GM19328 (cell line): Measurements from ENCODE around the gene ARHGAP23.
"Not testable (repeated sequence)": the region's sequence is repeated elsewhere in the genome, so short reads cannot be mapped to it uniquely, and the experiment has no call there.

Experiments used
- ATAC-seq: cut with Tn5 transposase; IDR thresholded peaks from one replicate; pipeline ENCODE4 v1.9.1; 2021; ENCODE audit warnings: mild to moderate bottlenecking, moderate library complexity; ENCODE audit not compliant: unreplicated experiment

Gene ARHGAP23

GRCh38 chr17:38421871-38422827 is 6.1 kb upstream of the ARHGAP23 start:
- no peak for ATAC-seq

DNA sequence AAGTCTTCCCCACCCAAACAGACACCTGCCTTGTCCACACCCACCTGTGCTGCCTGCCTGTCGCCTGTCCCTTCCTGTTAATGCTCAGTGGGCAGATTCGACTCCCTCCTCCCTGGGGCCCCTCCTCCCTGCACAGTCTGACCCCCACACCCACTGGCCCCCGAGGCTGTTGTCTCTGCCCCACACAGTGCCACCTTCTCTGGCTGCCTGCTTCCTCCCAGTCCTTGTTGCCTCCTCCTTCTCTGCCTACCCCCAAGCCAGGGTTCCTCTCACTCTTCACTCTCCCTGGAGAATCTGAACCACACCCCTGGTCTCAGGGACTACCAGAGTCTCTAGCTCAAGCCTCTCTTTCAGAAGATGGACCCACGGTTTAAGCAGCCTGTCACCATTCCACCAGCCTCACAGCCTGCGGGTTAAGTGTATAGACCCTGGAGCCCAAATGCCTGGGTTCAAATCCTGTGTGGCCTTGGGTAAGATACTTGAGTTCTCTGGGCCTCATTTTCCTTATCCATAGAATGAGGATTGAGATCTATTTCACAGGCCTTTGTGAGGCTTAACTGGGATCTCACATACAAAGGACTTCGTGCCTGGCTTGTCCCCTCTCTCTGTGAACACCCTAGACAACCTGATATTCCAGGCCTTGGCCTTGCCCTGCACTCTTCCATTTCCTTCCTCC is 3.8 kb upstream of the ARHGAP23 start:
- ATAC-seq = no peak

DNA sequence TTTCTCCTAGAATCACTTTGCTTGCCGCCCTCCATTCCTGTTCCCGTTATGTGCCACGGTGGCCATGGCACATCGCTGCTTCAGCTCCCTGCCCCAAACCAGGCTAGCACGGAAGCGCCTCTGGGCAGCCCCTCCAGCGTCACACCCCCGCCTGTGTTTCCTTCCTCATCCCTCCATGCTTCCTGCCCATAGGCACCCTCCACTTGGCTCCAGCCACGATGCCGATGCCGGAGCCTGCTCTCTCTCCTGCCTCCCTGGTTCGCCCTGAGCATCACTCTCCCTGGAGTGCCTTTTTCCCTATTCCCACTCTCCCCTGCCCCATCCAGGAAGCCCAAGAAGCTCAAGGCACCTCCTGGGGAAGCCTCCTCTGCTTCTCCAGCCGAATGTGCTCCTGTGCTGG is 3.2 kb upstream of the ARHGAP23 start:
- ATAC-seq = no peak

DNA sequence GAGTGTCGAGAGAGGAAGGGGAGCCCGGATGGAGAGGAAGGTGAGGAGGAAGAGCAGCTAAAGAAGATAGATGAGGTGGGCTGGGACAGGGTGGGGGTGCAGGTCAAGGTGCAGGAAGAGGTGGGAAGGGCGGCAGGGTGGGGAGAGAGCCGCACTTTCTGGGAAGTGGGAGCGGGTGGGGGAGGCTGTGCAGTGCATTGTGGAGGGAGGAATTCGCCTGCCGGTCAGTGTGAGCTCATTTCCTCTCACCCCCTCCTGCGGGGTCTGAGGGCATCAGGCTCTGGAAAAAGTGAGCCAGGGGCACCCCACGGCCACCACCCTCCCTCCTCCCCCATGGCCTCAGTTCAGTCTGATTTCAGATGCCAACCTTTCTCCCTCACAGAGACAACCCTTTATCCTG is 2.5 kb upstream of the ARHGAP23 start:
- no peak for ATAC-seq

DNA sequence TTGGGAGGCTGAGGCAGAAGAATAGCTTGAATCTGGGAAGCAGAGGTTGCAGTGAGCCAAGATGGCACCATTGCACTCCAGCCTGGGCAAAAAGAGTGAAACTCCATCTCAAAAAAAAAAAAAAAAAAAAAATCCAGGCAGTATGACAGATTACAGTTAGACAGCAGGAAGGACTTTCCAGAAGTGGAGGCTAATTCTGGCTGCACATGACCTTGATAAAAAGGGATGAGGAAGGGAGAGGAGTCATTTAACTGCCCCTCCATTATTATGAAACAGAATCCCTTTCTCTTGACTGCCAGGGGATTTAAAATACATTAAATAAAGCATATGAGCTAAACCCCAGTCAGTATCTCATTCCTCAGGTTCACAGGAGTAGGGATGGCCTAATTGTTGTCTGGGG is 1.8 kb upstream of the ARHGAP23 start:
- no peak for ATAC-seq

DNA sequence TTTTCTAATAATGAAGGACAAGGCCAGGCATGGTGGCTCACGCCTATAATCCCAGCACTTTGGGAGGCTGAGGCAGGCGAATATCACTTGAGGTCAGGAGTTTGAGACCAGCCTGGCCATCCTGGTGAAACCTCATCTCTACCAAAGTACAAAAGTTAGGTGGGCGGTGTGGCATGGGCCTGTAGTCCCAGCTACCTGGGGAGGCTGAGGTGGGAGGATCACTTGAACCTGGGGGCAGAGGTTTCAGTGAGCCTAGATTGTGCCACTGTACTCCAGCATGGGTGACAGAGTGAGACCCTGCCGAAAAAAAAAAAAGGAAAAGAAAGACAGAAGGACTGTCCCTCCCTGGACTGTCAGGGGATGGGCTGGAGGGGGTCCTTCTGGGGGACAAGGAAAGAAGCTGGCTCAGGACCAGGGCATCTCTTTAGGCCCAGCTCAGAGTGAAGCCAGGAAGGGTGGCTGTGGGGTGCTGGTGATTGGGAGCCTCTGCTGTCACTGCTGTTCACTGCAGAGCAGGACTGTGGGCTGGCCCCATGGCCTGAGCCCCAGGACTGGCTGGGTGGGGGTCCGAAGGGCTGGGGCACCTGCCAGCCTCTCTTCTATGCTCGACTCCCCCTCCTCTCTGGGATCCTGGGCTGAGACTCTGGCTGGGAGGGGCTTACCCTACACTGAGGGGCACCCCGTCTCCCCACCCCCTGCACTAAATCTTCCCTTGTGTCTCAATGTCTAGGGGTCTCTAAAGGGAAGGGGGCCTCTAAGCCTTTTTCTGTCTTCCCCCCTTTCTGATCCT is 909 bp upstream of the ARHGAP23 start:
- ATAC-seq = no peak

- no peak for ATAC-seq
Measured at GRCh38 chr17:38428643-38429371, 543 bp downstream of the ARHGAP23 start.

- ATAC-seq = no peak
Measured at GRCh38 chr17:38429476-38430100, 1.3 kb downstream of the ARHGAP23 start.

GRCh38 chr17:38430316-38430715 is 2.1 kb downstream of the ARHGAP23 start:
- ATAC-seq = no peak

- ATAC-seq = no peak
Measured at GRCh38 chr17:38430822-38431221, 2.6 kb downstream of the ARHGAP23 start.

DNA sequence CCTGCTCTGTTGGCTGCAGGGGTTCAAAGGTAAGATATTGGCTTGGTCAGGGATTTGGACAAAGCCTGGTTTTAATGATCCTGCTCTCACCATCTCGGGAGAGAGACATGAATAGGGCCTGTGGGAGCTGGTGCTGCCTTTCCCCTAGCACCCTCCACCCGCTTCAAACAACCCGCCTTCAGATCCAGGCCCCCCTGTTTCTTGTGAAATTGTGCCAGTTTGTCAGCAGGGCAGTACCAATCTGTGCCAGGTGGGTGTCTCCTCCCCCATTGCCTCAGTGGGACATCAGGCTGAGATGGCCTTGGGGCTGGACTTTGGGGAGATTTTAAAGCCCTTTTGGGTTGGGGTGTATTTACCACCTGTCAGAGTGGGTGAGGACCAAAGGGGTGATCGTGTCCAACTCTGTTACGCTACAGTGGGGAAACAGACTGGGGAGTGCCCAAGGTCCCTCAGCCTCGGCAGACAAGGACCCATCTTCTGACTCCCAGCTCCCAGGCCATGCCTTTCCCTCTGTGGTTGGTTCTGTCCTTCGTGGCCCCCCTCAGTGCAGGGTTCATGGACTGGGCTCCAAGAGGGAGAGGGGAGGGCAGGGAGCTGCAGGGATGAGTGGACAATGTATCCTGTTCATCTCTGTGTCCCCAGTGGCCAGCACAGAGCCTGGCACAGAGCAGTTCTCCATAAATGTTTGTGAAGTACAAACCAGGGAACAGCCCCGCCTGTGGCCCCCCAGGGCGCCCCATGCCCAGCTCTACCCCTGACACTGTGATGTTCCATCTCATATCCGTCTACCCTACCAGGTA is 3.3 kb downstream of the ARHGAP23 start:
- no peak for ATAC-seq

GRCh38 chr17:38434178-38434665 is 6.0 kb downstream of the ARHGAP23 start:
- ATAC-seq = no peak

GRCh38 chr17:38435795-38436194 is 7.5 kb downstream of the ARHGAP23 start:
- no peak for ATAC-seq

DNA sequence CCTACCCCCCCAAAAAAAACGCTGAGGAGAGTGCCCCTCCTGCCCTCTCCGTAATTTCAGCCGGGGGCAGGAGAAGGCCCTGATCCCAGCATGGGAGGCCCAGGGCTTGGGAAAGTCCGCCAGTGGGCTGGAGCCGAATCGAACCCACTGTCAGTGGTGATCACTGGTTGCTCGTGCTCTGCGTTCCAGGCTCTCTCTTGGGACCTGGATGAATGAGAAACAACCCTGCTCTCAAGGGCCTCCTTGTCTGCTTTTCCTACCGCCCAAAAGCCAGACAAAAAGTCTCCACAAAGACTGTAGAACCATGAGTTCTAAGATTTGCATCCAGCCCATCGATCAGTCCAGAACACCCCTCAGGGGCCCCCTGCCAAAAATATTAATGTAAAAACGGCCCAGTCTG is 8.1 kb downstream of the ARHGAP23 start:
- ATAC-seq = no peak

GRCh38 chr17:38437313-38437712 is 9.0 kb downstream of the ARHGAP23 start:
- not testable (repeated sequence) for ATAC-seq

- ATAC-seq = no peak
Measured at GRCh38 chr17:38439436-38439835, 11.2 kb downstream of the ARHGAP23 start.

GRCh38 chr17:38440614-38441397 is 12.5 kb downstream of the ARHGAP23 start:
- ATAC-seq = no peak

DNA sequence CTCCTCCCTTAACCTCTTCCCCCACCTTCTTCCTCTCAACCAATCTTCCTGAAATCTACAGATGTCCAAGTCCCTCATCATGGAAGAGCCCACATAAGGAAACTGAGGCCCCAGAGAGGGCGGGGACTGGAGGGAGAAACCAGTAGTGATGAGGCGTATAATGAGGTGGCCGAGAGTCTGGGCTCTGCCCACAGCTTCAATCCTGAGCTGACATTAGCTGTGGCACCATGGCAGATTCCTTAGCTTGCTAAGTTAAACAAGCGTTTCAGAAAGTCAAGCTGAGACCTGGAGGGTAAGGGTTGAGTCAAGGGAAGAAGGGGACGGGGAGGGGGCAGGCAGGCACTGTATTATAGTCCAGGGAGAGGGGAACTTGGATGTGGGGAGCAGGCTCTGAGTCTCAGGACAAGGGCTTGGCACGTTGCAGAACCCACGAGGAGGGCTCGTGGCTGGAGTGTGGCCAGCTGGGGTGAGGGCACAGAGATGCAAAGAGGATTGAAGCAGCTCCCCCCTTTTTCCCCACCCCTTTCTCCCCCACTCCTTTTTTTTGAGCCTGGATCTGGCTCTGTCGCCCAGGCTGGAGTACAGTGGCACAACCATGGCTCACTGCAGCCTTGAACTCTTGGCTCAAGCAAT is 13.3 kb downstream of the ARHGAP23 start:
- no peak for ATAC-seq
